GM21423 (cell line): ENCODE results near the gene TFPT.

Experiments used
- ATAC-seq: cut with Tn5 transposase; IDR thresholded peaks from one replicate; pipeline ENCODE4 v1.9.1; 2021; ENCODE audit warnings: mild to moderate bottlenecking, moderate library complexity; ENCODE audit not compliant: unreplicated experiment

The TFPT gene

DNA sequence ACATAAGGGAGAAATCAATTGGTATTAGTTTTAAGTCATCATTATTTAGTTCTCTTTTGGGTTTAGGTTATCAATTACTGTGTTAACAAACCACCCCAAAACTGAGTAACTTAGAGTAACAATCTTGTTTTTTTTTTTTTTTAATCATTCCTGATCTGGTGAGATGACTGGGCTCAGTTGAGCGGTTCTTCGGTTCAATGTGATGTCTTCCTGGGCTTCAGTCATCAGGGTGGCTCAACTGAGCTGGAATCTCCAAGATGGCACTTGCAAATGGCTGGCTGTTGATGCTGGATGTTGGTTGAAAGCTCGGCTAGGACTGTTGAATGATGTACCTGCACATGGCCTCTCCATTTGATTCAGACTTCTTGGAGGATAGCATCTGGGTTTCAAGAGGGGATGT lies 31.0 kb downstream of the TFPT start:
- ATAC-seq = no peak

DNA sequence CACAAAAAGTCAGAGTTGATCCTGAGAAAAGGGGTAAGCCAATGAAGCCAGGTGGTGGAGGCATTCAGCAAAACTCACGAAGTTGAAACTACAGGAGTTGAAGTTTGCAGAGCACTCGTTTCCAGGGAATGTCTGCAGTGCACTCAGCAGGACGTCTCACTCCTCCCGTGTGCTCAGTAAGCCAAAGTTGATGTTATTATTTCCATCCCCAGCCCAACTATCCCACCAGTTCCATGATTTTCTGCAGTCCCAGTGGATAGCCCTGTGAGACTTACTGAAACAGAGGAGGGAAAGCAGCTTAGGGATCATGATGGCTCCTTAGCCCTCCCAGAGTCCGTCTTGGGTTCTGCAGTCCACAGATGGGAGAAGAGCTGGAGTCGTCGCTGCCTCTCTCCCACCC lies 34.4 kb downstream of the TFPT start, which contains the start of gene TARM1:
TARM1 (minus strand) TSS at position 334 of the 400 bp plus-strand sequence; CDS start at position 309, 25 bp downstream.
- no peak for ATAC-seq

DNA sequence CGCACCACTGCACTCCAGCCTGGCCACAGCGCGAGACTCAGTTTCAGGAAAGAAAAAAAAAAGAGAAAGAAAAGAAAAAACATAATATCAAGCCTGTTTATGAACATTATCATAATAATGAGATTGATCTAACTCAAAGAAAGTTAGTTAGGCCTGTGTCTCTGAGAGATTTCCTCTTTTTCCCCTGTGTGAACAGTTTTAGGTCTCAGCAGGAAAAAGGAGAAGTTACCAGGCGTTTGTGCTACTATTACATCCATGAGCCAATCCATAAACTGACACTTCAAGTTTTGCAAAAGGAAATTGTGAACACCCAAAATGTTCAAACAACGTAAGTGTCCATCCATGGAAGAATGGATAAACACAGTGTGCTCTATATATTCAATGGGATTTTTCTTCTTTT lies 38.1 kb downstream of the TFPT start:
- no peak for ATAC-seq

DNA sequence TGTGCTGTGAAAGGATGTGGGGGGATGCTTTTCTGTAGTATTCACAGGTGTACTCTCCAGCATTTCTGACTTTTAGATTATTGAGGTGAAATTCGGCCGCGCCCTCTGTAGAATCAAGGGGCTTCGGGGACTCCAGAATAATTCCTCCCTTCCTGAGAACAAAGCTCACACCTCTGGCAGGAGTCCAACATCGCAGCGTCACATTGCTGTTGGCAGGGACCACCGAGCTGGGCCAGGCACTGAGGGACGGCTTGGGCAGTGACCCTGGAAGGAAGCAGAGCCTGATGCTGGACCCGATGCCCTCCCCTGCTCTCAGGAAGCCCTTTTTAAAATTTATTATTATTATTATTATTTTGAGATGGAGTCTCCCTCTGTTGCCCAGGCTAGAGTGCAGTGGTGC lies 40.6 kb downstream of the TFPT start:
- ATAC-seq = no peak

DNA sequence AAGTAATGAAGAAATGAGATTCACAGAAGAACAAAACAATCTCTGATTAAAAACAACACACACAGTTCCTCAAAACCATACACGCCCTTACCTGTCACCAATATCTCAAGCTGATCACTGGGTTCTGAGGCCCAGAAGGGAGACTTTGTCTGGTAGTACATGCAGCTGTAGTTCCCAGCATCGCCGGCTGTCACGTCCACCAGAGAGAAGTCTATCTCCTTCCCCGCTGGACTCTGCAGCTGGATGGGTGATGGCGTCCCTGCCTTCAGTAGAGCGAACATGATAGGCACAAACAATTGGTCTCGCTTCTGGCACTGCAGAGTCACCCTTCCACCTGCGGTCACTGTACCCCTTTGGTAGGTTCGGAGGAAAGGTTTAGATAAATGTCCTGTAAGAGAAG lies 41.6 kb downstream of the TFPT start:
- ATAC-seq = no peak

DNA sequence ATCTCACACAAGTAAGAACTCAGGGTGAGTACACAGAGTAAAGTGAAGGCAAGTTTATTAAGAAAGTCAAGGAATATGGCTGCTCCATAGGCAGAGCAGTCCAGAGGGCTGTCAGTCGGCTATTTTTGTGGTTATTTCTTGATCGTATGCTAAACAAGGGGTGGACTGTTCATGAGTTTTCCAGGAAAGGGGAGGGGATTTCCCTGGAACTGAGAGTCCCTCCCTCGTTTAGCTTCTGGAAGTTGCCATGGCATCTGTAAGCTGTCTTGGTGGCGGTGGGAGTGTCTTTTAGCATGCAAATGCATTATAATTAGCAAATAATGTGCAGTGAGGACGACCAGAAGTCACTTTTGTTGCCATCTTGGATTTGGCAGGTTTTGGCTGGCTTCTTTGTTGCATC lies 46.0 kb downstream of the TFPT start:
- ATAC-seq = no peak

DNA sequence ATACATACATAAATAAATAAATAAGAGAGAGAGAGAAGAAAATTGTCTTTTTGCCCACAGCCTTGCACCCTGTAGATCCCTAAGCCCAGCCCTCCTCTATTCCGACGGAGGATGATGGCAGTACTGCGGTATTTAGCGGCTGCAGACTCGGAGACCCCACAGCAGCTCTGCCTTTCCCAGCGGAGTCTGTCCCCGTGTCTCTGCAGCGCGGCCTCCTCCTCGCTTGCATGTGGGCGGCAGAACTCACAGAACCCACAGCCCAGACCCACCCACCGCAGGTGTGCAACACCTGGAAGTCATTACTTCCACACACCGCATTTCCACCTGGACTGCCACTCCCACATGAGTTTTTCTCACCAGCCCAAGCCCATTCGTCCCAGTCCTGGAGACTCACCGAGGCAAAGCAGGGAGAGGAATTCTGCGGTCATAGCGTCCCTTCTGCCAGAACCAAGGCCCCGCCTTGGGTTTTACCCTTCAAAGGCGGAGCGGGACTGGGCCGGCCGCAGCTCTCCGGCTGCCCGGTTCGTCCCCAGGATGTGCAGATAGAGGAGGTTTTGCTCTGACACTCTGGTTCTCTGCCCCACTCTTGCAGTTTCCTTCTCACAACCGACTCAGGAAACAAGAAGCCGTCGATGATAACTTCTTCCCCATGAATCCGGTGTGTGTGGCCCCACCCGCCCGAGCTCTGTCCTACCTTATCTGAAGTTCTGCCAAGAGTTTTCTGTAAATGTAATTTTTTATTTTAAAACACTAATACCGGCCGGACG lies 51.9 kb downstream of the TFPT start, which contains the start of gene VSTM1:
VSTM1 (minus strand) TSS at position 548 of the 767 bp plus-strand sequence; CDS start at position 428, 120 bp downstream.
- ATAC-seq = no peak

DNA sequence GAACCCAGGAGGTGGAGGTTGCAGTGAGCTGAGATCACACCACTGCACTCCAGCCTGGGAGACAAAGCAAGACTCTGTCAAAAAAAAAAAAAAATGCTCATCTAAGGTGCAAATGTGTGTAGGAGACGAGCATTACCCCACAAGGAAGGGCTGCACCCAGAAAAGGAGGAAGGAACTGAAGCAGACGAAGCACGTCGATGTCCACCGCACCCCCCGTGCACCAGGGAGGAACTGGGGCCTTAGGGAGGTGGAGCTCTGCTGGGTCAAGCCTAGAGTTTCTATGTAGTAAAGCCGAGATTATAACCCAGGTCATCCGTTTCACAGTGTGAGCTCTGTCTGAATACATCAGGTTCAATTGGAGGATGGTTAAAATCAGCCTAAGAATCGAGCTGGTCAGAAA lies 52.8 kb downstream of the TFPT start:
- ATAC-seq = no peak
